ENCODE data around the gene C11orf98.
"Not testable (repeated sequence)": the region's sequence is repeated elsewhere in the genome, so short reads cannot be mapped to it uniquely, and the experiment has no call there.

The C11orf98 gene

DNA sequence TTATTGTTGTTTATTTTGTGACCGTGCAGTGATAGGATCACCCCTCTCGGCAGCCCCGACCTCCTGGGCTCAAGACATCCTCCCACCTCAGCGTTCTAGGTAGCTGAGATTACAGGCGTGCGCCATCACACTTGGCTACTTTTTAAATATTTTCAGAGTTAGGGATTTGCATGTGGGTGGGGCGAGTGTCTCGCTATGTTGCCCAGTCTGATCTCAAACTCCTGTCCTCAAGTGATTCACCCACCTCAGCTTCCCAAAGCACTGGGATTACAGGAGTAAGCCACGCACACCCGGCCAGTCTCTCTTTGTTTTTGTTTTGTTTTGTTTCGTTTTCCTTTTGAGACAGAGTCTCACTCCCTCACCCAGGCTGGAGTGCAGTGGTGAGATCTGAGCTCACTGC is 10.7 kb downstream of the C11orf98 start:
- no peak for DNase-seq

DNA sequence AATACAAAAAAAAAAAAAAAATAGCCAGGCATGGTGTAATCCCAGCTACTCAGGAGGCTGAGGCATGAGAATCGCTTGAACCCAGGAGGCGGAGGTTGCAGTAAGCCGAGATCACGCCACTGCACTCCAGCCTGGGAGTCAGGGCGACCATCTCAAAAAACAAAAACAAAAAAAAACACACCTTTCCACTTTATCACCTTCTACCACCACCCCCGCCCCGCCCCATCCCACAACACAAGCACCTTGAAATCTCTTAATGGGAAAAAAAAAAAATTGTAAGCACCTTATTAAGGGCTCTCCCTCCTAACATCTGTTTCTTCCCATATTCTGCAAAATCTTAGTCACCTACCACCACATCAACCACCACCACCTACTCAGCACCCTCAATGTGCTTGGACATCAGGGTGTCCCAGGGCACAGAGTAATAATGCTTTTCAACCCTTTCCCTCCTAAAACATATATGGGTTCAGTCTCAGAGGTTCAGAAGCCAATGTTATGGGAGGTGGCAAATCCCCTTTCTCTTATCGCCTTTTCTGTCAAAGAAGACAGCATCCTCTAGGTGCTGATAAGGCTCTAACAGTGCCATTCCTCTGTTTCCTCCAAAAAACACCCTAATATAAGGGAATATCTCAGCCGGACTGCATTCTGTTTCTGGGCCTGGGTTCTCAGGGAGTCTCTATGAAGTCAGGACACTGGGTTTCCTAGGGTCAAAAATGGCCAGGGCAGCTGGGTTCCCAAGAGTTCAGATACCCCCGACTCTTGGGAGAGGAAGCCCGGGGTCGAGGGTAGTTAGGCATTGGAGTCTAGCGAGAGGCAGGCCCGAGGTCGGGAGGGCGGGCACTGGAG is 12.6 kb downstream of the C11orf98 start:
- DNase-seq: no peak

DNA sequence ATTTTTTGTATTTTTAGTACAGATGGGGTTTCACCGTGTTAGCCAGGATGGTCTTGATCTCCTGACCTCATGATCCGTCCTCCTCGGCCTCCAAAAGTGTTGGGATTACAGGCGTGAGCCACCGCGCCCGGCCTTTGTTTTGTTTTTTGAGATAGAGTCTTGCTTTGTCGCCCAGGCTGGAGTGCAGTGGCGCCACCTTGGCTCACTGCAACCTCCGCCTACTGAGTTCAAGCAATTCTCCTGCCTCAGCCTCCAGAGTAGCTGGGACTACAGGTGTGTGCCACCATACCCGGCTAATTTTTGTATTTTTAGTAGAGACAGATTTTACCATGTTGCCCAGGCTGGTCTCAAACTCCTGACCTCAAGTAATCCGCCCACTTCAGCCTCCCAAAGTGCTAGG is 14.7 kb downstream of the C11orf98 start:
- DNase-seq: not testable (repeated sequence)

DNA sequence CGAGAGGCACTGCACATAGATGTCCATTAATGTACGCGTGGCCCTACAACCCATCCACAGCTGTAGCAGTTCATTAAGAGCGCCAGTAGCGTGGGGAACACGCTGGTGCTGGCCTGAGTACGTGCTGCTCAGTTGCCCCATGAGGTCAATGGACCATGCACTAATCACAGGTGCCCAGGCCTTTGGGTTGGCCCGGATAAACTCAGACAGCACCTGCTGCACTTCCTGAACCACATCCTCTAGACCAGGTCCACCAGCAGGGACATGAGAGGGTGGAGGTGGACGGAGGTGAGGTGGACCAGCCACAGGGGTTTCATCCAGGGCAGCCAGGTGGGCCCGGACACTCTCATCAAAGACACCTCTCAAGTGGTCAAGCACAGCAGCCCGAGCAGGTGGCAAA is 15.5 kb downstream of the C11orf98 start:
- no peak for DNase-seq

DNA sequence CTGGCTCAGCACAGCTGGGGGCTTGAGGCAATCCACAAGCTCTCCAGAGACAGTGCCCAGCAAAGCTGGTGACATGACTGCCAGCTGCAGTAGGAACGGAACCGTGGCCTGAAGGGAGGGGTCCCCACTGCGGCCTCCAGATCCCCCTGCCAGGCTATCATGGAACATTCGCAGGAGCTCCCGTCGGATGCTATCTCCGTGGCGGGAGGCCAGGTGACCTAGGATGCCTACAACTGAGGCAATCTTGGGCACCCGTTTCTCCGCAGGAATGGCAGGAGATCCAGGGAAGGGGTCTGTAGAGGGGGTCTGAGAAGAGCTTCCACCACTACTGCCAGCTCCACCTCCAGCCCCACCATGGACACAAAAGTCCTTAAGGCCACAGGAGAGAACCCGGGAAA is 16.0 kb downstream of the C11orf98 start:
- no peak for DNase-seq

DNA sequence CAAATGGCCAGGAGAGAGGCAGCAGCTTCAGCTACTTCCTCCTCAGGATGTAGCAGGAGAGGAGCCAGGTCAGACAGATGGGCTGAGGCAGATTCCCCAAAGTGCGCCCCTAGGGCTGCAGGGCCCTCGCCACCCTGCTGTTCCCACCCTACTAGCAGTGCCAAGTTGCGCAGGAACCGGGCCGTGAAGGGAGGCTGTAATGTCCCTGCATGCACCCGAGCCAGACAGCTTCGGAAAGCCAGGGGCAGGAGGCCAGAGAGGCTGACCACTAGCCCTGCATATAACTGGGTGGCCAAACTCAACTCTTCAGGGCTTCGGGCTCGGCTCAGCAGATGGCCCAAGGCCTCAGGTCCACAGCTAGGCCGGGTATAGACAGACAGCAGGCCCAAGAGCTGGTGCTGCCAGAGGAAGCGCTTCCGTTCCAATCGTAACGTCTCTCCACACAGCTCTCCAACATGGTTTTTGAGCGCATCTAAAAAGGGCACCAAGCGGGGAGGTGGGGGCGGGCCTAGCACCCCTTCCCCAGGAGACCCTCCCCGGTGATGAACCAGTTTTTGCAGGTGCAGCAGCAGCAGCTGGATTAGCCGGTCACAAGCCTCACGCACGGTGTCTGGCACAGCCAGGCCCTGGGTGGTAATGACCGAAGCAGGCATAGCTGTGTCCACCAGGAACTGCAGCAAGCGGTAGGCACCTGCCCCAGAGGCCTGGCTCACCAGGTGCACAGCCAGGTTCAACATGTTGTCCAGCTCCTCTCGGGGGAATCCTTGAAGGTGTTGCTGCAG is 16.6 kb downstream of the C11orf98 start:
- no peak for DNase-seq

DNA sequence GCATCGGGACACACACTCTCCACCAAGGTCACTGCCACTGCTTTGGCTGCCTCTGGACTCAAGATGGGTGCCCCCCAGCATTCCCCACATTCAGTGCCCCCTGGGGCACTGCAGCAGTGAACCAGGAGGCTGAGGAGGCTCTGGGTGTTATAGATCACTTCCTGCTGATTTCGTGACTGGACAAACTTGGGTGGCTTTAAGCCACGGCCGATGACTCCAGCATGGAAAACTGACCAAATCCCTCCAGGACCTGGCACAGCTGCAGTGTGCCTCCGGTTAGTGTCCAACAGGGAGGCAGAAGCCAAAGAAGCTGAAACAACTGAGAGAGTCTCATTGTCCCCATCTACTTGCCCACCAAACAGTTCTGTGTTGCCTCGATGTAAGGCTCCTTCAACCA is 17.4 kb downstream of the C11orf98 start:
- DNase-seq: no peak

DNA sequence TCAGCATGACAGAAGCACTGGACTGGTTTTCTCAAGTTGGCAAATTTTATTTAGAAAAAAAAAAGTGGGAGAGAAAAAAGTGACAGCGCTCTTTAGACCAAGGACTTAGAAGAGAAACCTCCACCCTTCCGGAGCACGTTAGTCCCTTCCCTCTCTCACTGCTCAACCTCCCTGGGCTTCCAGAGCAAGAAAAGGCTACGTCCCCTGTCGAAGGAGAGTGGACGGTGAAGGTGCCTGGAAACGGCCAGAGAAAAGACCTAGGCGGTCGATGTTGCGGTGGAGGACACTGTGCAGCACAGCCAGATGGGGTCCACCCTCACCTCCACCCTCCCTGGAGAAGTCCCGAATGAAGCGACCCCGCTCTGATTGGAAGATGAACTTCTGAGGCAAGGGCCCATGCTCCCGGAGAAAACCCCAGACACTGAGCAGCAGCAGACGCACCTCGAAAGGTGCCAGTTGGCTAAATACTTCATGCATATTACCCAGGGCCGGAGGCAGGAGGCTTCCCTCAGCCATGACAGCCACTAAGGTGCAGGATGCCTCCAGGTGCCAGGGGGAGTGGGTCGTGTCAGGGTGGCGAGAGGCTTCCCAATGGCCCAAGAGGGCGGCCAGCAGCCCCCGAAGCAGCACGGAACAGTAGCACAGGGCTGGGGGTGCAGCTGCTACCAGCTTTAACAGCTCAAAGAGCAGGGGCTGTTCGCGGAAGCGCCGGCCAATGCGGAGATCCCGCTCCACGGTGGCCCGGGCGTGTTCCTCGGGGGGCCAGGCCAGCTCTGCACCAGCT is 18.0 kb downstream of the C11orf98 start:
- no peak for DNase-seq

DNA sequence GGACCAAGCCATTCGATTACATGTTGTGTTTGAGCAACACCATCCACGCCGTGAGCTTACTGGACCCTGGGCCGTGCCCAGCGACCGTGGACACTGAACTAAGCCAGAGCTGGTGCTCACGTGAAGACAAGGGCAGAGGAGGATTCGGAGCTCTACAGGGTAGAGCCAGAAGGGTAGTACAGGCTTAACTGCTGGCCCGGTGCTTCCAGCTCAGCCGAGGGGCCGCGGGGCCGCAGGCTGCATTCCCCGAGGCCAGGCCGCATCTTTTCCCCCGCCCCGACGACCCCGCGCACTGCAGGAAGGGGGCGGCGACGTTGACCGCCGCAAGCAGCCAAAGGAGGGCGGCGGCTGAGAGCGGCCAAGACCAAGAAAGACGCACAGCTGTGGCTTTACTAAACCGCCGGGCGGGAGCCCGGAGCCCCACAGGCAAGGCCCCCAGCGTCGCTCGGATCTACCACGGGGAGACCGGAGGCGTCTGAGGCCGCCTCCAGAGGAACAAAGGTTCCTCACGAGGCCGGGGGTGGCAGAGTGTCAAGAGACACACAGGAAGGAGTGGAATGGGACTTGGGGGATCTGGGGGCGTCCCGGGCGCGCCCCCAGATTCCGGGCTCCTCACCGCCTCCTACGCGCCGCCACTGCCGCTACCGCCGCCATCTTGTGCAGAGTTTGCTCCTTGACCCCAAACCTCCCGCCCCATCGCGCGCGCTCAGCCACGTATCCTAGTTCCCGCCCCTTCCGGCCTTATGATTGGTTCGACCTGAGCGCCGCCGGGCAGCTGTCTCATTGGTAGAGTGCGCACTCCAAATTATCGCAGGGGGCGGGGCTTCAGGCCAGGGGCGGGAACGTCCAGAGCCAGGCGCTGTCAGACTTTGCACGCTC is 18.8 kb downstream of the C11orf98 start, which contains the start of gene GANAB:
GANAB (minus strand) TSS at position 668 of the 879 bp plus-strand sequence; CDS start at position 654, 14 bp downstream.
- peak; percentile 91 for DNase-seq

DNA sequence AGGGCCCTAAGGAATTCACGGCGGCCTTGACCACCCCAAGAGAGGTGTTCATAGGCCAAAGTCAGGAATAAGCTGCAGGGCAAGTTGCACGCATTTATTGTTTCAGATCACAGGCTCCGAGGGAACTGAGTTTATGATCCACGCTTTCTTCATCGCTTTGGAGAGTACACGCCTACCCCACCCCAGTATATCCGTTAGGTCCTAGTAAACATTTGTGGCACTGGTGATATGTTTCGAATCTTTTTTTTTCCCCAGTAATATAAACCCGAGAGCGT is 19.4 kb downstream of the C11orf98 start:
- DNase-seq: no peak

DNA sequence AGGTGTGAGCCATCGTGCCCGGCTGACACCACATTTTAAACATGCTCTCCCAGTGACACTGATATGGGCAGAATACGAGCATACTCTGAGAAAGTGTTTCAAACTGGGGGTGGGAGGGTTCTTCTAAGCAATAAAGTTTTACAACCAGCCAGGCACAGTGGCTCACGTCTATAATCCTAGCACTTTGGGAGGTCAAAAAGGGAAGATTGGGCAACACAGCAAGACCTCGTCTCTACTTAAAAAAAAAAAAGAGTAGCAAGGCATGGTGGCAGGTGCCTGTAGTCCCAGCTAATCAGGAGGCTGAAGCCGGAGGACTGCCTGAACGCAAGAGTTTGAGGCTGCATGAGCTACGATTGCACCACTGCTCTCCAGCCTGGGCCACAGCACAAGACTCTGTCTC is 20.8 kb downstream of the C11orf98 start:
- no peak for DNase-seq

DNA sequence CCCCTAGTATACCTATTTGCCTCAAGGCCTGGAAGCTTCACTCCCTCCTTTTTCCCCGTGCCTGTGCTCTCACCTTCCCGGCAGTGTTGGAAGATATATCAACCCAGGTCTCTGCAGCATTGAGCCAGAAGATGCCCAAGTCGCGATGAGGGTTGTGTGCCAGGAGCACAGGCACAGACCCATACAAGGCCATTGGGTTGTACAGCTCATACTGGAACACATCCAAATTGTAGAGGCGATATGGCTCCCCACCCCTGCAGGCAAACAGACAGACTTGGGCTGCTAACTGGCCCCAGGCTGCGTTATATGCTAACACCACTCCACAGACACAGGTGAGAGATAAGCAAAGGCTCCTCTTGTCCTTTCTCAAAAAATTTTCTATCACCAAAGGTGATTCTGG is 32.5 kb downstream of the C11orf98 start:
- no peak for DNase-seq

DNA sequence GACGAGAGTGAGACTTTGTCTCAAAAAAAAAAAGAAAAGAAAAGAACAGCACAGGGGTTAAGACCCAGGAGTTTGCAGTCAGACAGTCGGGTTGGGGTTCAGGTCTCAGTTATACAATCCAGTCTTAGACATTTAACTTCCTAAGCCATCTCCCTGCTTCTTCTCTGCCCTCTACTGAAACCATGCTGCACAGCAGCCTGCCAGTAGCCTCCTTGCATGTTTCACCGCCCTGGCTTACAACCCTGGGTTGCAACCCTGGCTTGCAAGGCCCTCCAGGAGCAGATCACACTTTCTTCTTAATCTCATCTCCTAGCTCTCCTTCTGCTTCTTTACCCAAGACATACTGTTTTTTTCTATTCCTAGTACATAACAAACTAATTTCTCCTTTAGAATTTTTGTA is 37.3 kb downstream of the C11orf98 start:
- DNase-seq: no peak

DNA sequence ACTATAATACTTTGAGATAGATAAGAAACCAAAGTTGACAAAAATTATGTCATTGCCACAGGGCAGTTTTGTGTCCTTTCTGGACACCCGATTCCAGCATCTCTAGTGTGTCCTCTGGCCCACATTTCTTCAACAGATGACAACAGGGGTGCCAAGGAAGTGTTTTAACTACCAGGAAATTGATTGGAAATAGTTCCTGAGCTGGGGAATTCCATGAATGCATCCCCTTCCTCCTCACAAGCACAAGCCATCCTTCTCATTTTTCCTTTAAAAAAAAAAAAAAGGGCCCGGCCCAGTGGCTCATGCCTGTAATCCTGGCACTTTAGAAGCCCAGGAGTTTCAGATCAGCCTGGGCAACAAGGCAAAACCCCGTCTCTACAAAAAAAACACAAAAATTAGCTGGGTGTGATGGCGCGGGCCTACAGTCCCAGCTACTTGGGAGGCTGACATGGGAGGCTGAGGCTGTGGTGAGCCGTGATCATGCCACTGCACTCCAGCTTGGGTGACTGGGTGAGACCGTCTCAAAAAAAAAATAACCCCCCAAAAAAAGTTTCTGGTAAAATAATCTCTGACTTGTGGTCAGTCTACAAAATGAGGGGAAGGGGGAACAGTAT is 42.4 kb downstream of the C11orf98 start:
- no peak for DNase-seq

DNA sequence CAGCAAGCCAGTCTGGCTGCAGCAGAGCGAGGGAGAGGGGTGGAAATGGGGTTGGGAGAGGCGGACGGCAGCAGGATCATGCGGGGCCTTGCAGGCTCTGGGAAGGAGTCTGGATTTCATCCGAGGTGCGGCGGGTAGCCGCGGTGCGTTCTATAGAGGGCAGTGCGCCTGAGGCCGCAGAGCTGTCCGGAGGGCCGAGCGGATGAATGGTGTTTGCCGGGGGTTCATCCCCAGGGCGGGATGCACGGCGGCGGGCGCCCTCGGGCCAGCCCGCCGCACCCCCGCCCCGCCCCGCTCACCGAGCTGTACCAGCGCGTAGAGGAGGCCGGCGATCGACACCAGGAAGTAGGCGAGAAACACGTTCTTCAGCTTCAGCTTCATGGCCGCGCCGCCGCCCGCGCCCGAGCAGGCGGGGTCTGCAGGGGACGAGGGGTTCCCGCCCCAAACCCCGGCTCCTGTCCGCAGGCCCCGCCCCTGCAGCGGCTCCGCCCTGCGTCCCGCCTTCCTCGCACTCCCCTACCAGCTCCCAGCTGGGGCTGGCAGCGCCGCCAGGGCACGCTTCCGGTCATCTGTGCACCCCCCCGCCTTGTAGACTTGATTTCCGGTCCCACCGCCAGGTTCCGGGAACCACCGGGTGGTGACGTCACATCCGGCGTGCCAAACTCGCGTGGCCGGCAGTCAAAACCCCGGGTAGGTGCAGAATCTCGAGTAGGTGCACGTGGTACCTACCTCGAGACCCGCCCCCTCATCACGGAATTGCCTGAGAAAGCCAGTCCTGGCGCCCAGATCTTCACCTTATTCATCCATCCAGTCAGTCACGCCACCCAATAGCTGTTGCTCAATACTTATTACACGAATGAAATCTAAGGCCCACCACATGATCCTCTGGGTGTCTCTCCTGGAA is 43.2 kb downstream of the C11orf98 start, which contains the start of gene B3GAT3:
B3GAT3 (minus strand) TSS at position 420 of the 904 bp plus-strand sequence; CDS start at position 381, 39 bp downstream.
- peak; percentile 87 for DNase-seq

DNA sequence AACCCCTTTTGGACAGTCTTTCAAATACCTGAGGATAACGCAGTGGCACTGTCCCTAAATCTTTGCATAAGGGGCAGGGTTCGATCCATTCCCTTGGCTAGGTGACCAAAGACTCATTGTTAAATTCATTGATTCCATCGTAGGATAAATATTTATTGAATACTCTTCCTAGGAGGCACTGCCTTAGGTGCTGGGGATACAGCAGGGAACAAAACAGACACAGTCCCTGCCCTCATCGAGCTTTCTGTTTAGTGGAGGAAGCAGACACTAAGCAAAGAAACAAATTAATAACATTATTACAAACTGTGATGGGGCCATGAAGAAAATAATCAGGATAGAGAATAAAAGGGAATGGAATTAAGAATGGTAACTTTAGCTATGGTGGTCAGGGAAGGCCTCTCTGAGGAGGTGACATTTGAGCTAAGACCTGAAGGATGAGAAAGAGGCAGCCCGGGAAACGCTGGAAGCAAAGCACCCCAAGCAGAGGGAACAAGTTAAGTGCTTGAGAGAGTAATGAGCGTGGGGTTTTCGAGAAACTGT is 43.9 kb downstream of the C11orf98 start:
- no peak for DNase-seq

DNA sequence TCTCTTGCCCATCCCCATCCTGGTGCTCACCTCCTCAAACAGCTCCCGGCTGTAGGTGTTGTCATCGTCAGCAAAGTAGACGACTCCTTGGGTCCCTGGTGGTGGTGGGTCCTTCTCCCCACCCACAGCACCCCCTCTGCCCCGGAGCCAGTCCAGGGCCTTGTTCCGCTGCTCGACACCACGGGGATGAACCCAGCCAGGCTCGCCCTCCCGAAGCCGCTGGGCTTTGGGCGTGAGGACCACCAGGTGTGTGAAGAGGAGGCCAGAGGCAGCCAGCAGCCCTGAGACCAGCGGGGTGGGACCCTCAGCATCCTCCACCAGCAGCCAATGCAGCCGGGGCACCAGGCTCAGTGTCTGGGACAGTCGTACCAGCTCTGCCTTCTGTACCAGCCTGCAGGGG is 48.1 kb downstream of the C11orf98 start:
- not testable (repeated sequence) for DNase-seq

DNA sequence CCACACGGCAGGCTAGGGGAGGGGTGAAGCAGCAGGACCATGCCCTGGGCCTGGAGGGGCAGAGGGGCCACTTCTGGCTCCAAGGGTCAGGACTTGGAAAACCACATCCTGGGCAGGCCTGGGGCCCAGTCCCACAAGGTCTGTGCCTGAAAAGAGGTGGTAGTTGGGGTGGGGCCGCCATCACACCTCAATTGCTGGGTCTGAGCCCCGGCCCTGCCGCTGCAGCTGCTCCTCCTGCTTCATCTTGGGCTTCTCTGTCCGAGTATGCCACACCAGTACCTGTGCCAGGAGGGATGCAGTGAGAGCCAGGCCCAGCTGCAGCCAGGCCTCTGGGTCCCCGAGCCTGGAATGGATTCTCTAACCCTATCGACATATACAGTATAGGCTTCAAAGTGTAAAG is 49.5 kb downstream of the C11orf98 start:
- DNase-seq: no peak

DNA sequence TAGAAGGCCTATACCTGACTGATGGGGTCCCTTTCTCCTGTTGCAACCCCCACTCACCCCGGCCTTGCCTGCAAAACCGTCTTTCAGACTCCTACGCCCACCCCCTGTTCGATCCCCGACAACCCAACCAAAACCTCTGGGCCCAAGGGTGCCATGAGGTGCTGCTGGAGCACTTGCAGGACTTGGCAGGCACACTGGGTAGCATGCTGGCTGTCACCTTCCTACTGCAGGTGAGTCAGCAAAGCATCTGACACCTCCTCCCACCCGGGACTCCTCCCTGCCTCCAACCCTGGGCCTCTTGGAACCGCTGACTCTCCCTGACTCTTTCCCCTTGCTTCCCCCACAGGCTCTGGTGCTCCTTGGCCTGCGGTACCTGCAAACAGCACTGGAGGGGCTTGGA is 50.7 kb downstream of the C11orf98 start:
- no peak for DNase-seq

DNA sequence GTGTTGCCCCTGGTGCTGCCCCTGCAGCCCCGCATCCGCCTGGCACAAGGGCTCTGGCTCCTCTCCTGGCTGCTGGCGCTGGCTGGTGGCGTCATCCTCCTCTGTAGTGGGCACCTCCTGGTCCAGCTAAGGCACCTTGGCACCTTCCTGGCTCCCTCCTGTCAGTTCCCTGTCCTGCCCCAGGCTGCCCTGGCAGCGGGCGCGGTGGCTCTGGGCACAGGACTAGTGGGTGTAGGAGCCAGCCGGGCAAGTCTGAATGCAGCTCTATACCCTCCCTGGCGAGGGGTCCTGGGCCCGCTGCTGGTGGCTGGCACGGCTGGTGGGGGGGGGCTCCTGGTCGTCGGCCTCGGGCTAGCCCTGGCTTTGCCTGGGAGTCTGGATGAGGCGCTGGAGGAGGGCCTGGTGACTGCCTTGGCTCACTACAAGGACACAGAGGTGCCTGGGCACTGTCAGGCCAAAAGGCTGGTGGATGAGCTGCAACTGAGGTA is 51.7 kb downstream of the C11orf98 start:
- DNase-seq: no peak

Measured in right kidney (tissue), 1 donor.